K562 (cell line): ENCODE measurements around the gene DTWD2. TPM values are rescaled to one million over a fixed set of nuclear protein-coding genes. Genes with fewer than 3 reads are reported as not detected.

Source experiments
- ATAC-seq: fragments of 200-7000 bp; cut with Tn5 transposase; 3 replicates; pipeline ENCODE4 v1.9.1; 2020; ENCODE audit warnings: moderate library complexity
- BruUV-seq: library from RNA; stranded (reverse); fragments of 400-500 nt; replicated peaks from 2 replicates; lab custom pipeline; 2021; lab: Mats Ljungman, UMichigan
- CTCF ChIA-PET: fragments of 300-600 bp; formaldehyde crosslinking; extraction: SDS; loops from one replicate; lab custom pipeline; 2021; ENCODE audit warnings: low intra/inter-chr PET ratio; lab: Yijun Ruan, JAX
- POLR2A ChIA-PET: fragments of 300-600, 350-650 bp; sonication (Branson Sonifier 250); formaldehyde crosslinking; extraction: SDS; loops from one replicate; lab custom pipeline; 2021; ENCODE audit warnings: antibody characterized with exemption, inconsistent platforms; lab: Yijun Ruan, JAX
- DNase-seq, 4 experiments: peaks; one replicate each; pipeline versions ENCODE4 v3.0.0 to v3.0.0-alpha.2; 2011 to 2018; ENCODE audit warnings: low spot score in 3 of 4, mixed read lengths in 3 of 4; ENCODE audit errors: extremely low read depth in 1 of 4
- FAIRE-seq: peaks from 2 replicates; lab custom pipeline; 2011; peaks lifted over from hg19 to GRCh38; lab: Jason Lieb, UNC
- H2AFZ ChIP-seq: 2 replicates; pipeline ENCODE4 v1.6.0; 2011; ENCODE audit warnings: low read depth, low read length, control low read depth, inconsistent platforms
- H3K27ac ChIP-seq: fragments of 200-600 bp; 3 replicates; pipeline ENCODE4 v1.8.0; 2011; ENCODE audit warnings: low read depth, mild to moderate bottlenecking, control low read depth, inconsistent platforms, low read length, moderate library complexity, mixed read lengths; ENCODE audit errors: extremely low read depth
- H3K27me3 ChIP-seq, 2 experiments: fragments of 300-600 bp in 1 of 2; 2 replicates in 1 of 2; 3 replicates in 1 of 2; pipeline versions ENCODE4 v1.6.0 to v1.8.0; 2011; ENCODE audit warnings: inconsistent platforms in 2 of 2, low read length in 2 of 2, mild to moderate bottlenecking in 1 of 2, mixed read lengths in 1 of 2, moderate library complexity in 1 of 2; ENCODE audit not compliant: control insufficient read depth in 2 of 2, insufficient read depth in 2 of 2
- H3K36me3 ChIP-seq: fragments of 300-600 bp; 3 replicates; pipeline ENCODE4 v1.8.0; 2011; ENCODE audit warnings: mild to moderate bottlenecking, low read length, inconsistent platforms; ENCODE audit not compliant: control insufficient read depth, insufficient read depth
- H3K4me1 ChIP-seq, 2 experiments: fragments of 200-600 bp in 1 of 2; replicated peaks in 1 of 2; 2 replicates in 1 of 2; 3 replicates in 1 of 2; pipeline versions ENCODE4 v1.5.1 to v1.8.0; 2011; ENCODE audit warnings: inconsistent platforms in 2 of 2, low read length in 2 of 2, mild to moderate bottlenecking in 1 of 2, mixed read lengths in 1 of 2, moderate library complexity in 1 of 2; ENCODE audit not compliant: control insufficient read depth in 2 of 2, insufficient read depth in 2 of 2
- H3K4me2 ChIP-seq: 2 replicates; pipeline ENCODE4 v1.6.1; 2011; ENCODE audit warnings: low read length, control low read depth, inconsistent platforms, mixed read lengths; ENCODE audit not compliant: insufficient read depth
- H3K4me3 ChIP-seq: fragments of 200-600 bp; sonication (generic), shearing (Covaris generic); 2 replicates; pipeline ENCODE4 v1.5.1; 2016; ENCODE audit warnings: control low read depth, inconsistent platforms
- H3K79me2 ChIP-seq: fragments of 200-600 bp; 3 replicates; pipeline ENCODE4 v1.8.0; 2011; ENCODE audit warnings: low read length, inconsistent platforms; ENCODE audit not compliant: control insufficient read depth, insufficient read depth
- H3K9ac ChIP-seq, 2 experiments: 2 replicates each; pipeline versions ENCODE4 v1.6.0 to v1.6.1; 2011; ENCODE audit warnings: low read depth in 2 of 2, low read length in 2 of 2, control low read depth in 1 of 2, inconsistent platforms in 1 of 2, mild to moderate bottlenecking in 1 of 2, mixed read lengths in 1 of 2; ENCODE audit not compliant: insufficient read depth in 1 of 2
- H3K9me1 ChIP-seq: one replicate; pipeline ENCODE4 v1.6.0; 2011; ENCODE audit warnings: inconsistent platforms, mild to moderate bottlenecking, low read length, moderate library complexity; ENCODE audit not compliant: control insufficient read depth, insufficient read depth
- H3K9me3 ChIP-seq: replicated peaks from 2 replicates; pipeline ENCODE4 v1.5.1; 2011; ENCODE audit warnings: low read depth, low read length, inconsistent platforms; ENCODE audit not compliant: control insufficient read depth, insufficient read depth
- H4K20me1 ChIP-seq: replicated peaks from 2 replicates; pipeline ENCODE4 v1.6.1; 2011; ENCODE audit warnings: low read length, inconsistent platforms, mixed read lengths; ENCODE audit not compliant: control insufficient read depth, insufficient read depth
- ATF6 ChIP-seq: sonication (generic); formaldehyde crosslinking; IDR thresholded peaks from 2 replicates; pipeline ENCODE4 v1.4.0; 2020; ENCODE audit warnings: mild to moderate bottlenecking, missing genetic modification reagents
- BCOR ChIP-seq: fragments of 450-650 bp; IDR thresholded peaks from 2 replicates; pipeline ENCODE4 v1.6.1; 2016
- BRF2 ChIP-seq: IDR thresholded peaks from 3 replicates; pipeline ENCODE4 v1.6.1; 2011; ENCODE audit warnings: borderline replicate concordance, mild to moderate bottlenecking; ENCODE audit not compliant: insufficient read length, insufficient read depth
- CCAR2 ChIP-seq: fragments of 200-400 bp; formaldehyde crosslinking; IDR thresholded peaks from 2 replicates; pipeline ENCODE4 v1.6.1; 2017; ENCODE audit warnings: mild to moderate bottlenecking, low read depth, low read length
- EWSR1 ChIP-seq: fragments of 450-650 bp; IDR thresholded peaks from 2 replicates; pipeline ENCODE4 v1.6.1; 2018; ENCODE audit warnings: borderline replicate concordance, mild to moderate bottlenecking, low read depth, moderate library complexity; ENCODE audit not compliant: partially characterized antibody
- HOXB6 ChIP-seq: fragments of 250-450 bp; sonication (Bioruptor Pico); IDR thresholded peaks from 2 replicates; pipeline ENCODE4 v1.5.1; 2022; ENCODE audit warnings: mild to moderate bottlenecking, borderline replicate concordance
- KAT7 ChIP-seq: sonication (generic); formaldehyde crosslinking; IDR thresholded peaks from 2 replicates; pipeline ENCODE4 v1.8.0; 2022; ENCODE audit warnings: missing genetic modification reagents, mild to moderate bottlenecking, borderline replicate concordance
- MITF ChIP-seq: IDR thresholded peaks from 2 replicates; pipeline ENCODE4 v1.6.1; 2014; ENCODE audit warnings: antibody characterized with exemption
- MNT ChIP-seq, 2 experiments: fragments of 450-650 bp; conservative IDR thresholded peaks; 2 replicates each; pipeline ENCODE4 v1.6.1; 2017; ENCODE audit warnings: mild to moderate bottlenecking in 2 of 2, moderate library complexity in 2 of 2
- PURB ChIP-seq: sonication (generic); formaldehyde crosslinking; IDR thresholded peaks from 2 replicates; pipeline ENCODE4 v1.9.0; 2021; ENCODE audit warnings: low read depth, mild to moderate bottlenecking, missing genetic modification reagents
- SRF ChIP-seq, 2 experiments: fragments of 250-450, 450-650 bp in 1 of 2; sonication (Bioruptor Pico) in 1 of 2; sonication (generic) in 1 of 2; formaldehyde crosslinking; IDR thresholded peaks; 2 replicates each; pipeline versions ENCODE4 v1.5.0 to v1.5.1; 2020 to 2022; ENCODE audit warnings: mild to moderate bottlenecking in 1 of 2, missing genetic modification reagents in 1 of 2
- SRSF1 ChIP-seq: fragments of 200-400 bp; formaldehyde crosslinking; IDR thresholded peaks from 2 replicates; pipeline ENCODE4 v1.6.1; 2017; ENCODE audit warnings: mild to moderate bottlenecking, low read depth, low read length, moderate library complexity
- TOE1 ChIP-seq, 2 experiments: fragments of 450-650 bp in 1 of 2; sonication (generic) in 1 of 2; formaldehyde crosslinking in 1 of 2; IDR thresholded peaks; 2 replicates each; pipeline versions ENCODE4 v1.7.1 to v1.8.0; 2016 to 2022; ENCODE audit warnings: borderline replicate concordance in 2 of 2, mild to moderate bottlenecking in 2 of 2, antibody characterized with exemption in 1 of 2, inconsistent platforms in 1 of 2, low read depth in 1 of 2, missing genetic modification reagents in 1 of 2, moderate library complexity in 1 of 2
- ZNF212 ChIP-seq: fragments of 450-650 bp; formaldehyde crosslinking; IDR thresholded peaks from 2 replicates; pipeline ENCODE4 v1.4.0; 2020; ENCODE audit warnings: mild to moderate bottlenecking
- ZNF507 ChIP-seq: conservative IDR thresholded peaks from 2 replicates; pipeline ENCODE4 v1.6.1; 2017; ENCODE audit warnings: missing genetic modification characterization, missing compliant biosample characterization
- WGBS: fragments of 100-300 bp; shearing (Covaris generic); methylation state at CpG from one replicate; pipeline ENCODE4 v1.1.6; 2016; ENCODE audit warnings: low coverage, mixed read lengths; ENCODE audit not compliant: insufficient coverage; ENCODE audit errors: missing lambda C conversion rate; 5-methylcytosine and 5-hydroxymethylcytosine counted together
- in situ Hi-C: fragments of 300-500 bp; cut with MboI; formaldehyde crosslinking; loops from 4 replicates; pipeline ENCODE4 v1.15.0; 2018; ENCODE audit warnings: inconsistent platforms, mixed read lengths
- intact Hi-C: fragments of 100-400 bp; cut with micrococcal nuclease; formaldehyde crosslinking; loops from 2 replicates; pipeline ENCODE4 v1.14.2; 2022
- polyA plus RNA-seq, 8 experiments: library from polyadenylated mRNA; depleted of rRNA in 4 of 8; stranded (reverse) in 5 of 8; unstranded in 3 of 8; fragments of >200 nt; fragmentation: Nextera tagmentation in 2 of 8; fragmentation: Illumina TruSeq in 1 of 8; extraction: Ambion mirVana in 2 of 8; extraction: Trizol in 1 of 8; gene quantifications; 2 replicates each; pipeline versions ENCODE4 v1.2.1 to v1.2.3, GENCODE V29; 2011 to 2014; ENCODE audit warnings: inconsistent platforms in 1 of 8, missing spikeins in 1 of 8
- total RNA-seq, 7 experiments: library from RNA; depleted of rRNA in 6 of 7; stranded (reverse); fragments of >200 nt in 6 of 7; fragmentation: Illumina TruSeq in 2 of 7; extraction: Trizol in 2 of 7; gene quantifications; 2 replicates each; pipeline versions ENCODE4 v1.2.1 to v1.2.3, GENCODE V29; 2011 to 2021; ENCODE audit warnings: low replicate concordance in 1 of 7

DTWD2 gene
- total and polyA plus RNA-seq, 9 of the 15 experiments (the other 6 are each of a cell fraction or from before 2014, with no cell fraction given) = 0.99 to 10.8 (median 4.1) TPM

GRCh38 chr5:118931564-118931963 lies 56.8 kb downstream of the DTWD2 start:
- in situ Hi-C loops (no loop called here), intact Hi-C loops (no loop called here)
- Histone ChIP-seq H2AFZ (no peak overlapping the region), H3K9ac (no peak overlapping the region), H3K4me1 (no peaks in the 10 kb centered on the region), H3K27me3 (no peaks in the 10 kb centered on the region), H3K9me3 (no peaks in the 10 kb centered on the region), H3K4me3 (no peak overlapping the region), H3K4me2 (no peak overlapping the region), H3K9me1 (no peaks in the 10 kb centered on the region), H3K36me3 (no peaks in the 10 kb centered on the region; the same call in 2 of the 3 replicates), H3K27ac (no peak overlapping the region), H3K79me2 (no peaks in the 10 kb centered on the region), H4K20me1 (no peaks in the 10 kb centered on the region)
- BruUV-seq = no TSS peak
- 58% methylated on average over 1 of the region's 1 CpG for WGBS
- CTCF ChIA-PET = no interaction called here
- no peak for ATAC-seq
- no peak for DNase-seq
- no peak for FAIRE-seq
- POLR2A ChIA-PET = interaction anchor here (1.0 to 1.6 kb wide), 2 partner anchors 8 to 12 kb away, joined by 3 to 4 read pairs; no protein-coding TSS in a partner anchor
- no peak for TF ChIP-seq ZNF212 (CRISPR knock-in tag)
- no peak for TF ChIP-seq ATF6 (CRISPR knock-in tag)
- no peak for TF ChIP-seq BRF2
- no peak for TF ChIP-seq ZNF507 (tag)
- TF ChIP-seq CCAR2 = no peak
- TF ChIP-seq MNT (conservative IDR thresholded peaks at IDR 0.05) = no peak
- no peak for TF ChIP-seq KAT7 (CRISPR knock-in tag)
- no peak for TF ChIP-seq EWSR1
- TF ChIP-seq SRSF1 = no peak
- no peak for TF ChIP-seq HOXB6 (CRISPR knock-in tag)
- TF ChIP-seq SRF (CRISPR knock-in tag; IDR thresholded peaks at IDR 0.05) = no peak
- no peak for TF ChIP-seq MITF
- no peak for TF ChIP-seq TOE1 (IDR thresholded peaks at IDR 0.05; ENCODE audit: borderline replicate concordance)
- no peak for TF ChIP-seq TOE1 (CRISPR knock-in tag; IDR thresholded peaks at IDR 0.05; ENCODE audit: borderline replicate concordance, low read depth)
- TF ChIP-seq BCOR = no peak
- TF ChIP-seq PURB = no peak
